Suprapubic skin (tissue), 4 donors: Measurements from ENCODE around the gene AQP3. TPM values are rescaled to one million over a fixed set of nuclear protein-coding genes. Genes with fewer than 3 reads are reported as not detected.
"Not testable (repeated sequence)": the region's sequence is repeated elsewhere in the genome, so short reads cannot be mapped to it uniquely, and the experiment has no call there.

Experiments
- DNase-seq, 2 donors: peaks; one replicate each; pipeline ENCODE4 v3.0.0-alpha.2; 2019; ENCODE audit warnings: low spot score in 2 of 2
- H3K27ac ChIP-seq: fragments of 200-600 bp; sonication (generic); one replicate; pipeline ENCODE4 v1.5.1; 2019
- H3K27me3 ChIP-seq: fragments of 200-600 bp; sonication (generic); one replicate; pipeline ENCODE4 v1.5.1; 2019
- H3K36me3 ChIP-seq: fragments of 200-600 bp; sonication (generic); one replicate; pipeline ENCODE4 v1.5.1; 2019
- H3K4me1 ChIP-seq: fragments of 200-600 bp; sonication (generic); one replicate; pipeline ENCODE4 v1.5.1; 2019
- H3K4me3 ChIP-seq: fragments of 200-600 bp; sonication (generic); one replicate; pipeline ENCODE4 v1.5.1; 2019; ENCODE audit warnings: mild to moderate bottlenecking
- H3K9me3 ChIP-seq: fragments of 200-600 bp; sonication (generic); one replicate; pipeline ENCODE4 v1.5.1; 2019
- EP300 ChIP-seq: sonication (generic); formaldehyde crosslinking; IDR thresholded peaks from one replicate; pipeline ENCODE4 v1.6.1; 2017; ENCODE audit warnings: antibody characterized with exemption
- POLR2A ChIP-seq, 2 donors: fragments of 450-650 bp; IDR thresholded peaks; one replicate each; pipeline ENCODE4 v1.6.1; 2017; ENCODE audit warnings: antibody characterized with exemption in 2 of 2, mild to moderate bottlenecking in 2 of 2, moderate library complexity in 2 of 2
- POLR2AphosphoS5 ChIP-seq, 3 donors: sonication (generic); formaldehyde crosslinking; IDR thresholded peaks; one replicate each; pipeline ENCODE4 v1.6.1; 2017; ENCODE audit warnings: antibody characterized with exemption in 3 of 3
- WGBS: methylation state at CpG from one replicate; pipeline ENCODE4 v1.1.5; 2018; 5-methylcytosine and 5-hydroxymethylcytosine counted together
- total RNA-seq, 4 donors: library from RNA; depleted of rRNA; stranded (reverse); fragments of >200 nt; gene quantifications; one replicate each; pipeline ENCODE4 v1.1.0, GENCODE V29; 2016
- TF ChIP-seq, protein P1 (sequence below), 2 donors: fragments of 200-600 bp in 1 of 2; fragments of 450-650 bp in 1 of 2; sonication (generic) in 1 of 2; IDR thresholded peaks; one replicate each; pipeline ENCODE4 v1.5.1; 2016 to 2019; ENCODE audit warnings: antibody characterized with exemption in 2 of 2, mild to moderate bottlenecking in 1 of 2, moderate library complexity in 1 of 2

AQP3 gene
- total RNA-seq, 4 donors from 2014 or later: 1,277 to 1,951 (median 1,548) TPM

DNA sequence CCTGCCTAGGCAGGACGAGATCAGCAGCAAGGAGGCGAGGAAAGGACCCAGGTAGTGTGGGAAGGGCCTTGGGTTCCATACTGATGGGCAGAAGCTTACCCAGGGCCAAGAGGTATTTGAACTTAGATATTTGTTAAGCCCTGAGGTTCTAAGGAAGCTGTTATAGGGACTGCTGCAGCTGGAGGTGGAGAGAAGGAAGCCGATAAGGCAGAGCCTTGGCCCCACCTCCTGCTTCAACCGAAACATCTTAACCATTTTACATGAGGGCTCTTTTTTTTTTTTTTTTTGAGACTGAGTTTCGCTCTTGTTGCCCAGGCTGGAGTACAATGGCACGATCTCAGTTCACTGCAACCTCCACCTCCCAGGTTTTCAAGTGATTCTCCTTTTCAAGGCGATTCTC lies 8.6 kb upstream of the AQP3 start:
- Histone ChIP-seq H3K36me3 (no peaks in the 10 kb centered on the region), H3K27ac (no peak overlapping the region), H3K27me3 (no peaks in the 10 kb centered on the region), H3K4me1 (peaks cover 47% of the 10 kb centered on the region), H3K9me3 (no peaks in the 10 kb centered on the region), H3K4me3 (no peak overlapping the region)
- DNase-seq: no peak
- TF ChIP-seq, protein P1, sequence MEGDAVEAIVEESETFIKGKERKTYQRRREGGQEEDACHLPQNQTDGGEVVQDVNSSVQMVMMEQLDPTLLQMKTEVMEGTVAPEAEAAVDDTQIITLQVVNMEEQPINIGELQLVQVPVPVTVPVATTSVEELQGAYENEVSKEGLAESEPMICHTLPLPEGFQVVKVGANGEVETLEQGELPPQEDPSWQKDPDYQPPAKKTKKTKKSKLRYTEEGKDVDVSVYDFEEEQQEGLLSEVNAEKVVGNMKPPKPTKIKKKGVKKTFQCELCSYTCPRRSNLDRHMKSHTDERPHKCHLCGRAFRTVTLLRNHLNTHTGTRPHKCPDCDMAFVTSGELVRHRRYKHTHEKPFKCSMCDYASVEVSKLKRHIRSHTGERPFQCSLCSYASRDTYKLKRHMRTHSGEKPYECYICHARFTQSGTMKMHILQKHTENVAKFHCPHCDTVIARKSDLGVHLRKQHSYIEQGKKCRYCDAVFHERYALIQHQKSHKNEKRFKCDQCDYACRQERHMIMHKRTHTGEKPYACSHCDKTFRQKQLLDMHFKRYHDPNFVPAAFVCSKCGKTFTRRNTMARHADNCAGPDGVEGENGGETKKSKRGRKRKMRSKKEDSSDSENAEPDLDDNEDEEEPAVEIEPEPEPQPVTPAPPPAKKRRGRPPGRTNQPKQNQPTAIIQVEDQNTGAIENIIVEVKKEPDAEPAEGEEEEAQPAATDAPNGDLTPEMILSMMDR (IDR thresholded peaks at IDR 0.05): no peak
- TF ChIP-seq POLR2AphosphoS5 (IDR thresholded peaks at IDR 0.05) (no peak), POLR2A (IDR thresholded peaks at IDR 0.05) (no peak), EP300 (no peak)
- 74% methylated on average over 7 of the region's 7 CpGs for WGBS

- not testable (repeated sequence) for H3K27ac ChIP-seq, H3K4me3 ChIP-seq, H3K9me3 ChIP-seq, H3K36me3 ChIP-seq, H3K27me3 ChIP-seq, DNase-seq
- peaks cover 42% of the 10 kb centered on the region for H3K4me1 ChIP-seq
- 96% methylated on average over 8 of the region's 8 CpGs for WGBS
Measured at GRCh38 chr9:33455456-33455855, 8.1 kb upstream of the AQP3 start.

DNA sequence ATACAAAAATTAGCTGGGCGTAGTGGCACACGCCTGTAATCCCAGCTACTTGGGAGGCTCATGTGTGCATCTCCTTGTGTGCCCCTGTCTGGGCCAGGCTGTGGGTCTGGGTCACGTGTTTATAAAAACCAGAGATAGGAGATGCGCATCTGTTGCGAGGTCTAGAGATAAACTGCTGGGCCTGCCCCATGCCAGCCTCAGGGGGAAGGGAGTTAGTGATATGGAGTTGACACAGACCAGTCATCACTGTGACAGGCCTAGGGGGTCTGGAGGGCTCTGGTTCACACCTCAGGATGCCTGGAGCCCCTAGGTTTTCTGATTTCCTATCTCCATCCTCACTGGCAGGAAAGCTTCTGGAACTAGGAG lies 7.3 kb upstream of the AQP3 start:
- DNase-seq, H3K4me3 ChIP-seq, H3K27me3 ChIP-seq, H3K27ac ChIP-seq, H3K36me3 ChIP-seq, H3K9me3 ChIP-seq: not testable (repeated sequence)
- H3K4me1 ChIP-seq: peaks cover 38% of the 10 kb centered on the region
- WGBS: 86% methylated on average over 5 of the region's 5 CpGs

DNA sequence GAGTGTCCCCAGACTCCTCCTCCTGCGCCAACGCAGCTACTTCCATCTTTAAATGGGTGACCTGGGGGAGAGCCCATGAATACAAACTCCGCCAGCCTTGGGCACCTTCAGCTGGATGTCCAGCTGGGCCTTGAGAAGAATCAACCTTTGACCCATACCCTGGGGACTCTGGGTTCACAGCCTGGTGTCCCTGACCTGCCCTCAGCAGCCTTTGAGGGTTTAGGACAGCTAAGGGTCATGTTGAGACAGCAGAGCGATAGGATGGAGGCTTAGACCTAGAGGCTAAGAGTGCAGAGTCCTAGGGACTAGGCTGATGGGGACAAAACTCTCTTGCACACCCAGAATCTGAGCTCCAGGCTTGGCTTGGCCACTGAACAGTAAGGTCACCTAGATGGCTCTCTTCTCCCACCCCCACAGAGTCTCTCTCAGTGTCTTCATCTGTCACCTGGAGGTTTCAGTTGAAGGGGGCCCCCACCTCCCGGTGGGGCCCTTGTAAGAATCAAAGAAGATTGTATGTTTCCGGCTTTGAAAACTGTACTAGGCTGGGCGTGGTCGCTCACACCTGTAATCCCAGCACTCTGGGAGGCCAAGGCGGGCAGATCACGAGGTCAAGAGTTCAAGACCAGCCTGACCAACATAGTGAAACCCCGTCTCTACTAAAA lies 6.7 kb upstream of the AQP3 start:
- Histone ChIP-seq H3K27me3 (no peaks in the 10 kb centered on the region), H3K4me1 (peaks cover 33% of the 10 kb centered on the region), H3K36me3 (no peaks in the 10 kb centered on the region), H3K9me3 (no peaks in the 10 kb centered on the region), H3K27ac (no peak overlapping the region), H3K4me3 (no peak overlapping the region)
- 86% methylated on average over 7 of the region's 11 CpGs for WGBS
- DNase-seq: no peak
- TF ChIP-seq, protein P1 (IDR thresholded peaks at IDR 0.05): no peak
- no peak for TF ChIP-seq EP300
- no peak for TF ChIP-seq POLR2A (IDR thresholded peaks at IDR 0.05)
- TF ChIP-seq POLR2AphosphoS5 (IDR thresholded peaks at IDR 0.05): no peak

GRCh38 chr9:33453286-33453860 lies 6.0 kb upstream of the AQP3 start:
- Histone ChIP-seq H3K27ac (peak overlapping the region; percentile 40), H3K4me3 (no peak overlapping the region), H3K27me3 (no peaks in the 10 kb centered on the region), H3K4me1 (peaks cover 31% of the 10 kb centered on the region), H3K36me3 (no peaks in the 10 kb centered on the region), H3K9me3 (no peaks in the 10 kb centered on the region)
- no peak for DNase-seq
- 71% methylated on average over 2 of the region's 3 CpGs for WGBS
- TF ChIP-seq POLR2A (IDR thresholded peaks at IDR 0.05): no peak

DNA sequence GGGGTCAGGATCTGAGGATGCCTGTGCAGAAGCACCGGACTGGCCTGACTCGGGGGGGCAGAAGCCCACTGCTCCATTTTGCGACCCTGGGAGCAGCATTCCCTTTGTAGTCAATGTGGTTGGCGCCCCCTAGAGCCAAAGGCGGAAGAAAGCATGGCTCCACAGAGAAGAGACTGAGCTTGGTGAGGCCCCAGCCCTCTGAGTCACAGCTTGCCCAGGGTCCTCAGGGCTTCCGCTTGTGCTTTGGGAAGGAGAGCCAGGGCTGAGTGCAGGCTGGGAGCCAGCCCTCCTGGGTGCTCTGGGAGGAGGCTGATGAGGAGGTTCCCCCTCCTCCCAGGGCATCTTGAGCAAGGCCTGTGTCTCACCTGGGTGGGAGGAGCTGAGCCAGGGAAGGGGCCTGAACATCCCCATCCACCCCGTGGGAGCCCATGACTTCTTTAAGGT lies 5.5 kb upstream of the AQP3 start:
- no peak for DNase-seq

More for the DNA sequence above, 5.5 kb upstream of the AQP3 start:
- peaks cover 31% of the 10 kb centered on the region for H3K4me1 ChIP-seq
- no peaks in the 10 kb centered on the region for H3K27me3 ChIP-seq
- no peaks in the 10 kb centered on the region for H3K9me3 ChIP-seq
- H3K27ac ChIP-seq: peak overlapping the region; percentile 40
- no peak overlapping the region for H3K4me3 ChIP-seq
- 17% methylated on average over 1 of the region's 7 CpGs for WGBS
- H3K36me3 ChIP-seq: no peaks in the 10 kb centered on the region
- TF ChIP-seq, protein P1 (IDR thresholded peaks at IDR 0.05): peak; percentile 31 to 61
- TF ChIP-seq POLR2AphosphoS5 (IDR thresholded peaks at IDR 0.05): peak in 1 of 3 donors; percentile 35
- TF ChIP-seq POLR2A (IDR thresholded peaks at IDR 0.05): no peak
